Measurements from ENCODE around the gene LDHB.

GRCh38 chr12:21699851-21700250 lies 42.2 kb upstream of the LDHB start:
- TF ChIP-seq CTCF (IDR thresholded peaks at IDR 0.05; ENCODE audit: low read length) (no peak), EZH2 (IDR thresholded peaks at IDR 0.05; ENCODE audit: borderline replicate concordance, low read length) (no peak)
